Measurements from ENCODE around the gene CHIT1. TPM values are rescaled to one million over a fixed set of nuclear protein-coding genes. Genes with fewer than 3 reads are reported as not detected.

CHIT1 gene
- total and polyA plus RNA-seq, 2 of the 8 experiments (the other 6 are each of a cell fraction or from before 2014, with no cell fraction given) = not detected

DNA sequence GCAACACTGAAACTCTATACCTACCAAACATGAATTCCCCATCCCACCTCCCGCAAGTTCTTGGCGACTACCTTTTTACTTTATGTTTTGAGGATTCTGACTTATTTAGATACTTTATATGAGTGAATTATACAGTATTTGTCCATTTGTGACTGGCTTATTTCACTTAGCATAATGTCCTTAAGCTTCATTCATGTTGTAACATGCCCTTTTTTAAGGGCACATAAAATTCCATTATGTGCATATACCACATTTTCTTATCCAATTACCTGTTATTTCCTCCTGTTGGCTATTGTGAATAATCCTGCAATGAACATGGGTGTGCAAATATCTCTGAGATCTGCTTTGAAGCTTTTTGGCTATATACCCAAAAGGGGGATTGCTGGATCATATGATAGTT is 22.0 kb upstream of the CHIT1 start:
- Histone ChIP-seq H3K79me1 (ENCODE audit: low read depth, low read length) (no peaks in the 10 kb centered on the region), H3K4me1 (replicated peaks in 1 of 4; ENCODE audit: control insufficient read depth in 3 of 4, insufficient read depth in 4 of 4, low read length in 3 of 4) (no peaks in the 10 kb centered on the region), H4K91ac (replicated peaks; ENCODE audit: insufficient read length, low read length) (no peak overlapping the region), H3K14ac (ENCODE audit: insufficient read length) (no peak overlapping the region), H3K23ac (ENCODE audit: insufficient read length) (no peak overlapping the region), H3K9me3 (ENCODE audit: insufficient read depth in 2 of 2, low read depth in 1 of 2, low read length in 1 of 2) (peaks cover 7 to 8% of the 10 kb centered on the region in 2 experiments; a peak in 3 of 4 replicates), H3K4me2 (ENCODE audit: insufficient read depth in 1 of 2, low read depth in 2 of 2, low read length in 2 of 2) (no peak overlapping the region), H4K20me1 (replicated peaks in 1 of 2; ENCODE audit: control insufficient read depth in 1 of 2, insufficient read depth in 2 of 2, low read length in 2 of 2) (no peaks in the 10 kb centered on the region), H2BK120ac (replicated peaks; ENCODE audit: low read depth, low read length) (no peak overlapping the region), H3K36me3 (ENCODE audit: control insufficient read depth in 2 of 4, insufficient read depth in 4 of 4, low read length in 3 of 4) (no peaks in the 10 kb centered on the region), H2BK12ac (ENCODE audit: low read depth, low read length) (no peak overlapping the region), H2AK5ac (ENCODE audit: low read depth, low read length) (no peak overlapping the region), H3K79me2 (ENCODE audit: control insufficient read depth in 1 of 2, insufficient read depth in 2 of 2, low read length in 2 of 2) (no peaks in the 10 kb centered on the region), H3K27me3 (replicated peaks in 1 of 4; ENCODE audit: control insufficient read depth in 3 of 4, extremely low read depth in 1 of 4, insufficient read depth in 3 of 4, low read length in 3 of 4) (no peaks in the 10 kb centered on the region), H2BK5ac (ENCODE audit: low read depth, low read length) (no peak overlapping the region), H3K4me3 (ENCODE audit: extremely low read depth in 1 of 4, insufficient read depth in 2 of 4, low read depth in 3 of 4, low read length in 4 of 4) (no peak overlapping the region), H3K18ac (ENCODE audit: extremely low read depth, low read length) (no peak overlapping the region), H3K56ac (replicated peaks; ENCODE audit: insufficient read length, low read depth, low read length) (no peak overlapping the region), H3K27ac (ENCODE audit: low read depth, low read length) (no peak overlapping the region), H3K9ac (replicated peaks in 1 of 4; ENCODE audit: extremely low read depth in 1 of 4, low read depth in 3 of 4, low read length in 3 of 4) (no peak overlapping the region), H3K4ac (replicated peaks; ENCODE audit: insufficient read length, low read depth, low read length) (no peak overlapping the region), H4K8ac (ENCODE audit: extremely low read depth, insufficient read depth, low read length) (no peak overlapping the region), H2BK20ac (ENCODE audit: low read length) (no peak overlapping the region), H2BK15ac (ENCODE audit: low read length) (no peak overlapping the region), H2AFZ (ENCODE audit: low read length) (no peak overlapping the region), H4K5ac (ENCODE audit: insufficient read length, low read depth, low read length) (no peak overlapping the region), H3K23me2 (ENCODE audit: low read depth, low read length) (no peaks in the 10 kb centered on the region)
- 85% methylated on average over 2 of the region's 2 CpGs; no CpG with 5 or more reads in 1 of the 2 experiments for WGBS, 2 experiments (ENCODE audit: extremely low coverage in 1 of 2, insufficient coverage in 1 of 2, insufficient read length in 1 of 2, insufficient replicate concordance in 2 of 2, low coverage in 1 of 2, low lambda C conversion rate in 2 of 2, missing lambda C conversion rate in 1 of 2)
- DNase-seq (ENCODE audit: low read depth in 1 of 2, low spot score in 2 of 2) (no peak), FAIRE-seq (no peak)
- POLR2A ChIA-PET (ENCODE audit: partially characterized antibody) = interaction anchor here (0.6 kb wide), 1 partner anchor 1386 kb away, joined by 4 read pairs; no protein-coding TSS in a partner anchor
- CTCF ChIA-PET (ENCODE audit: partially characterized antibody) = interaction anchor here (1.8 to 4.6 kb wide), 2 partner anchors 16 to 35 kb away, joined by 7 to 24 read pairs; no protein-coding TSS in a partner anchor
- TF ChIP-seq FOSL1 (IDR thresholded peaks at IDR 0.05; ENCODE audit: insufficient read depth, low read depth, low read length) = no peak
- no peak for TF ChIP-seq SIRT6 (IDR thresholded peaks at IDR 0.05; ENCODE audit: low read length)
- no peak for TF ChIP-seq NANOG (IDR thresholded peaks at IDR 0.05; ENCODE audit: insufficient read depth, low read depth, low read length, poor library complexity, severe bottlenecking)
- no peak for TF ChIP-seq ASH2L (IDR thresholded peaks at IDR 0.05; ENCODE audit: low read length)
- TF ChIP-seq SP1 (IDR thresholded peaks at IDR 0.05; ENCODE audit: low read depth, low read length) = no peak
- TF ChIP-seq SRF (IDR thresholded peaks at IDR 0.05; ENCODE audit: low read depth, low read length) = no peak
- no peak for TF ChIP-seq RXRA (IDR thresholded peaks at IDR 0.05; ENCODE audit: insufficient read depth, low read depth, low read length)
- TF ChIP-seq, protein P1, sequence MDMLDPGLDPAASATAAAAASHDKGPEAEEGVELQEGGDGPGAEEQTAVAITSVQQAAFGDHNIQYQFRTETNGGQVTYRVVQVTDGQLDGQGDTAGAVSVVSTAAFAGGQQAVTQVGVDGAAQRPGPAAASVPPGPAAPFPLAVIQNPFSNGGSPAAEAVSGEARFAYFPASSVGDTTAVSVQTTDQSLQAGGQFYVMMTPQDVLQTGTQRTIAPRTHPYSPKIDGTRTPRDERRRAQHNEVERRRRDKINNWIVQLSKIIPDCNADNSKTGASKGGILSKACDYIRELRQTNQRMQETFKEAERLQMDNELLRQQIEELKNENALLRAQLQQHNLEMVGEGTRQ (IDR thresholded peaks at IDR 0.05; ENCODE audit: low read length) = no peak
- no peak for TF ChIP-seq SIX5 (IDR thresholded peaks at IDR 0.05; ENCODE audit: low read depth, low read length)
- no peak for TF ChIP-seq TBP (IDR thresholded peaks at IDR 0.05; ENCODE audit: low read depth, low read length)
- TF ChIP-seq BACH1 (IDR thresholded peaks at IDR 0.05; ENCODE audit: low read length) = no peak
- TF ChIP-seq JUND (IDR thresholded peaks at IDR 0.05; ENCODE audit: low read length) = no peak
- no peak for TF ChIP-seq SIN3A (conservative IDR thresholded peaks at IDR 0.05 in 1 of 2, IDR thresholded peaks at IDR 0.05 in 1 of 2; ENCODE audit: low read depth in 1 of 2, low read length in 2 of 2)
- TF ChIP-seq CBX8 (IDR thresholded peaks at IDR 0.05; ENCODE audit: borderline replicate concordance, low read depth, low read length) = no peak

Data from H1 (cell line).